Measurements from ENCODE around the gene PRSS57. TPM values are rescaled to one million over a fixed set of nuclear protein-coding genes. Genes with fewer than 3 reads are reported as not detected.
A peak's percentile ranks its signal among the peaks of the same experiment; 100 is the strongest.
"Not testable (repeated sequence)": the region's sequence is repeated elsewhere in the genome, so short reads cannot be mapped to it uniquely, and the experiment has no call there.

PRSS57 gene
- polyA plus RNA-seq, 1 of the 3 experiments (the other 2 are of a cell fraction): not detected

DNA sequence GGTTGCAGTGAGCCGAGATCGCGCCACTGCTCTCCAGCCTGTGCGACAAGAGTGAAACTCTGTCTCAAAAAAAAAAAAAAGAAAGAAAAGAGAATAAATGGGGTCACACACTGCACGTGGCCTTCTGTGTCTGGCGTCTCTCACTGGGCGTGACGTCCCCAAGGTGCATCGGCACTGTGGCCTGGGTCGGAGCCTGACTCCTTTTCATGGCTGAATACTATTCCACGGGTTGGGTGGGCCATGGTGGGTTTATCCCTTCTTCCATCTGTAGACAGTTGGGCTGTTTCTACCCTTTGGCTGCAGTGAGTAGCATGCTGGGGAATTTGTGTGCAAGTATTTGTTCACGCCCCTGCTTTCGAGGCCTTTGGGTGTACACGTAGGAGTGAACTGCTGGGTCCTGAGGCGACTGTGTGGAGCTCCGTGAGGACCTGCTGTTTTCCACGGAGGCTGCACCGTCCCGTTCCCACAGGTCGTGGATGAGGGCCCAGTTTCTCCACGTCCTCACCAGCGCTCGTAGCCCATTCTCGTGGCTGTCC lies 47.4 kb upstream of the PRSS57 start (continued):
- TF ChIP-seq PBX3 (IDR thresholded peaks at IDR 0.05) (no peak), USF2 (IDR thresholded peaks at IDR 0.05; ENCODE audit: borderline replicate concordance, low read depth, low read length) (no peak), CHD2 (IDR thresholded peaks at IDR 0.05; ENCODE audit: low read length, partially characterized antibody) (no peak), ELF1 (IDR thresholded peaks at IDR 0.05) (no peak)

DNA sequence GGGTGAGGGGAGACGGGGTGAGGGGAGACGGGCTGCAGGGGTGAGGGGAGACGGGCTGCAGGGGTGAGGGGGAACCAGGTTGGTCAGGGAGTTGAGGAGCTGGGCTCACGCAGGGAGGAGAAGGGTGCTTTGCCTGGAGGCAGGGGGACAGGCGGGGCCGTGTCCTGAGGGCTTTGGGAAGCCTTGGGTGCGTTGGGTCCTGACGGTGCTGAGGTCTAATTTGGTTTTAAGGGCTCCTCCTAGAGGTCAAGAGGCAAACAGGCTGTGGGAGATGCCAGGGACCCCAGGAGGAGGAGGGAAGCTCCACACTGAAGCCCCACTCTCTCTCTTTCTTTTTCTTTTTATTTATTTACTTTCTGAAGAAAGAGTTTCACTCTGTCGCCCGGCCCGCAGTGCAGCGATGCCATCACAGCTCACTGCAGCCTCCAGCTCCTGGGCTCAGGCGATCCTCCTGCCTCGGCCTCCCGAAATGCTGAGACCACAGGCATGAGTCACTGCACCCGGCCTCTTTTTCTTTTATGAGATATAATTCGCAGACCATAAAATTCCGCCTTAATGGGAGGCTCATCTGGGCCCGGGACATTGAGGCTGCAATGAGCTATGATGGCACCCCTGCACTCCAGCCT lies 46.4 kb upstream of the PRSS57 start:
- no peak for TF ChIP-seq SMC3 (IDR thresholded peaks at IDR 0.05; ENCODE audit: low read depth, low read length)
- TF ChIP-seq, protein P1, sequence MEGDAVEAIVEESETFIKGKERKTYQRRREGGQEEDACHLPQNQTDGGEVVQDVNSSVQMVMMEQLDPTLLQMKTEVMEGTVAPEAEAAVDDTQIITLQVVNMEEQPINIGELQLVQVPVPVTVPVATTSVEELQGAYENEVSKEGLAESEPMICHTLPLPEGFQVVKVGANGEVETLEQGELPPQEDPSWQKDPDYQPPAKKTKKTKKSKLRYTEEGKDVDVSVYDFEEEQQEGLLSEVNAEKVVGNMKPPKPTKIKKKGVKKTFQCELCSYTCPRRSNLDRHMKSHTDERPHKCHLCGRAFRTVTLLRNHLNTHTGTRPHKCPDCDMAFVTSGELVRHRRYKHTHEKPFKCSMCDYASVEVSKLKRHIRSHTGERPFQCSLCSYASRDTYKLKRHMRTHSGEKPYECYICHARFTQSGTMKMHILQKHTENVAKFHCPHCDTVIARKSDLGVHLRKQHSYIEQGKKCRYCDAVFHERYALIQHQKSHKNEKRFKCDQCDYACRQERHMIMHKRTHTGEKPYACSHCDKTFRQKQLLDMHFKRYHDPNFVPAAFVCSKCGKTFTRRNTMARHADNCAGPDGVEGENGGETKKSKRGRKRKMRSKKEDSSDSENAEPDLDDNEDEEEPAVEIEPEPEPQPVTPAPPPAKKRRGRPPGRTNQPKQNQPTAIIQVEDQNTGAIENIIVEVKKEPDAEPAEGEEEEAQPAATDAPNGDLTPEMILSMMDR (IDR thresholded peaks at IDR 0.05): peak; percentile 21
- Histone ChIP-seq H3K9me3 (no peaks in the 10 kb centered on the region), H3K27me3 (ENCODE audit: insufficient read depth) (no peaks in the 10 kb centered on the region), H3K4me1 (ENCODE audit: control insufficient read depth in 1 of 2, insufficient read depth in 2 of 2, low read depth in 1 of 2, low read length in 1 of 2) (no peaks in the 10 kb centered on the region), H3K36me3 (replicated peaks in 1 of 2; ENCODE audit: control insufficient read depth in 1 of 2, insufficient read depth in 2 of 2, low read length in 1 of 2) (no peaks in the 10 kb centered on the region), H3K4me2 (no peak overlapping the region), H3K9ac (no peak overlapping the region), H2AFZ (ENCODE audit: low read depth) (no peak overlapping the region), H3K27ac (ENCODE audit: low read depth in 2 of 2, low read length in 1 of 2) (no peak overlapping the region), H3K79me2 (ENCODE audit: insufficient read depth) (no peaks in the 10 kb centered on the region), H4K20me1 (ENCODE audit: insufficient read depth) (no peaks in the 10 kb centered on the region), H3F3A (replicated peaks; ENCODE audit: insufficient read depth) (no peaks in the 10 kb centered on the region), H3K9me2 (no peaks in the 10 kb centered on the region), H3K4me3 (ENCODE audit: low read depth in 2 of 2, low read length in 1 of 2) (no peak overlapping the region)
- ChIA-PET CTCF (interaction anchor here (0.7 to 1.5 kb wide), 9 partner anchors 8 to 220 kb away, joined by 3 to 6 read pairs (median 3); partner anchors contain the start of genes FSTL3 and PALM), POLR2A (no interaction called here)
- DNase-seq: peak; percentile 71
- 83% methylated on average over 19 of the region's 19 CpGs for WGBS (ENCODE audit: low lambda C conversion rate)

DNA sequence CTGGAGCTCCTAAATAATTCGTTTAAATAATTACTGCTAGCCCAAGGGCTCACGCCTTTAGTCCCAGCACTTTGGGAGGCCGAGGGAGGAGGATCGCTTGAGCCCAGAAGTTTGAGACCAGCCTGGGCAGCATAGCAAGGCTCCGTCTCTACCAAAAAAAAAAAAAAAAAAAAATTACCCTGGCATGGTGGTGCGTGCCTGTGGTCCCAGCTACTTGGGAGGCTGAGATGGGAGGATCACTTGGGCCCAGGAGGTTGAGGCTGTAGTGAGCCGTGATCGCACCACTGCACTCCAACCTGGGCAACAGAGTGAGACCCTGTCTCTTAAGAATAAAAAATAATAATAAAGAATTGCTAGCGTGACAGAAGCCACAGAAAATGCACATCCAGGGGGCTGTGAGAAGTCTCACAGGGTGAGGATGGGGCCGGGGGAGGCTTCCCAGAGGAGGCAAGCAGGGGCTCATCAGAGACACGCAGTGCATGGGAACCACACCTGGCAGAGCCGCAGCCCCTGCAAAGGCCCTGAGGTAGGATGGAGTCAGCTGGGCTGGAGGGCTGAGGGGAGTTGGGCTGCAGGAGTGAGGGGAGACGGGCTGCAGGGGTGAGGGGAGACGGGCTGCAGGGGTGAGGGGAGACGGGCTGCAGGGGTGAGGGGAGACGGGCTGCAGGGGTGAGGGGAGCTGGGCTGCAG lies 45.7 kb upstream of the PRSS57 start:
- H3K27me3 ChIP-seq (ENCODE audit: insufficient read depth); H3F3A ChIP-seq (replicated peaks; ENCODE audit: insufficient read depth); H3K36me3 ChIP-seq (replicated peaks in 1 of 2; ENCODE audit: control insufficient read depth in 1 of 2, insufficient read depth in 2 of 2, low read length in 1 of 2); POLR2A ChIA-PET; H3K4me3 ChIP-seq (ENCODE audit: low read depth in 2 of 2, low read length in 1 of 2); H3K9me3 ChIP-seq; H3K9me2 ChIP-seq; H2AFZ ChIP-seq (ENCODE audit: low read depth); H3K9ac ChIP-seq; H4K20me1 ChIP-seq (ENCODE audit: insufficient read depth); H3K79me2 ChIP-seq (ENCODE audit: insufficient read depth); H3K4me1 ChIP-seq (ENCODE audit: control insufficient read depth in 1 of 2, insufficient read depth in 2 of 2, low read depth in 1 of 2, low read length in 1 of 2); H3K4me2 ChIP-seq; H3K27ac ChIP-seq (ENCODE audit: low read depth in 2 of 2, low read length in 1 of 2): not testable (repeated sequence)
- CTCF ChIA-PET: interaction anchor here (0.9 to 1.5 kb wide), 8 partner anchors 8 to 221 kb away, joined by 3 to 6 read pairs (median 3); partner anchors contain the start of genes FSTL3 and PALM
- peak; percentile 53 for DNase-seq
- WGBS (ENCODE audit: low lambda C conversion rate): 84% methylated on average over 14 of the region's 16 CpGs
